Right lobe of liver (tissue), 4 donors: Measurements from ENCODE around the gene ZACN.

Experiments
- POLR2A ChIP-seq: fragments of 450-650 bp; IDR thresholded peaks from one replicate; pipeline ENCODE4 v1.6.1; 2017; ENCODE audit warnings: antibody characterized with exemption, mild to moderate bottlenecking
- TF ChIP-seq, protein P1 (sequence below), 4 donors: fragments of 200-600 bp in 3 of 4; fragments of 450-650 bp in 1 of 4; IDR thresholded peaks; one replicate each; pipeline versions ENCODE4 v1.5.1 to v1.8.0; 2016 to 2022; ENCODE audit warnings: antibody characterized with exemption in 4 of 4, mild to moderate bottlenecking in 2 of 4
- donor health status: DM: no; HTN: no; CAD: no.
- donor health status: DM: no; HTN: no; CAD: no.
- donor health status: DM: no; HTN: yes; CAD: no.

DNA sequence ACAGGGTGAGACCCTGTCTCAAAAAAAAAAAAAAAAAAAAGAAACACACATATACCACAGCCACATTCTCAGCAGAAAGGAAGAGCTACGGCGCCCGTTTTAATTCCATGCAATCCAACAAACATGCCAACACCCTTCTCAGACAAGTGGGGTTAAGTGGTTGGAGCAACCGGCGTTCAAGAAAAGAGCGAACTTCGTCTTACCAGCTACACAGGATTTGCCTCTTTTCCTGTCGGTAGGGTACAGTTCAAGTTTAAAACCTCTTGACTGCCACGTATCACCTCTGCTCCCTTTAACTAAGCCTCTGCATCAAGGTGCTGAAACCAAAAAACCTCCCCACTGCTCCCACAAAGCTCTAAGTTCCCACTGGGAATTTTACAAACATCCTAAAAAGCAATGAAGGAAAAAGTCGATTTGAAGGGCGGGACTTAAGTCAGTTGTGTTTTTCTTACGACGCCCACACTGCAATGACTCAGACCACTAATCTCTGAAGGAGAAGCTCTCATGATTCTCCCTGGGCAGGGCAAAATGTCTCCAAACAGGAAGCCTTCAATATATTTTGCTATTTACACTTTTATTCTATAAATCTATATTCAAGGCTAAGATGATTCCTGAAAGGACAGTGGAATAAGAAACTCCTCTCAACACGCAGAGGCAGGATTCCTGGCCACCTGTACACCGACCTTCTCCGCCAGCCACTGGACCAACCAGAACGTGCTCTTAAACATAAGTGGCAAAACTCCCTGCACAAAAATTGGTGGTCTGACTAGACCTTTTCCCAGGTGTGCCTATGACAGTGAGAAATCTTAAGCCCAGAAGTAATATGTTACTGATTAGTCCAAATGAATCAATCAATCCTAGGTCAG is 25.5 kb upstream of the ZACN start:
- TF ChIP-seq, protein P1, sequence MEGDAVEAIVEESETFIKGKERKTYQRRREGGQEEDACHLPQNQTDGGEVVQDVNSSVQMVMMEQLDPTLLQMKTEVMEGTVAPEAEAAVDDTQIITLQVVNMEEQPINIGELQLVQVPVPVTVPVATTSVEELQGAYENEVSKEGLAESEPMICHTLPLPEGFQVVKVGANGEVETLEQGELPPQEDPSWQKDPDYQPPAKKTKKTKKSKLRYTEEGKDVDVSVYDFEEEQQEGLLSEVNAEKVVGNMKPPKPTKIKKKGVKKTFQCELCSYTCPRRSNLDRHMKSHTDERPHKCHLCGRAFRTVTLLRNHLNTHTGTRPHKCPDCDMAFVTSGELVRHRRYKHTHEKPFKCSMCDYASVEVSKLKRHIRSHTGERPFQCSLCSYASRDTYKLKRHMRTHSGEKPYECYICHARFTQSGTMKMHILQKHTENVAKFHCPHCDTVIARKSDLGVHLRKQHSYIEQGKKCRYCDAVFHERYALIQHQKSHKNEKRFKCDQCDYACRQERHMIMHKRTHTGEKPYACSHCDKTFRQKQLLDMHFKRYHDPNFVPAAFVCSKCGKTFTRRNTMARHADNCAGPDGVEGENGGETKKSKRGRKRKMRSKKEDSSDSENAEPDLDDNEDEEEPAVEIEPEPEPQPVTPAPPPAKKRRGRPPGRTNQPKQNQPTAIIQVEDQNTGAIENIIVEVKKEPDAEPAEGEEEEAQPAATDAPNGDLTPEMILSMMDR (IDR thresholded peaks at IDR 0.05): no peak
- TF ChIP-seq POLR2A: no peak
